ENCODE data around the gene DNM1L. TPM values are rescaled to one million over a fixed set of nuclear protein-coding genes. Genes with fewer than 3 reads are reported as not detected.

Gene DNM1L
- total and polyA plus RNA-seq, 8 donors, result 17.7 to 157 (median 36.7) TPM

DNA sequence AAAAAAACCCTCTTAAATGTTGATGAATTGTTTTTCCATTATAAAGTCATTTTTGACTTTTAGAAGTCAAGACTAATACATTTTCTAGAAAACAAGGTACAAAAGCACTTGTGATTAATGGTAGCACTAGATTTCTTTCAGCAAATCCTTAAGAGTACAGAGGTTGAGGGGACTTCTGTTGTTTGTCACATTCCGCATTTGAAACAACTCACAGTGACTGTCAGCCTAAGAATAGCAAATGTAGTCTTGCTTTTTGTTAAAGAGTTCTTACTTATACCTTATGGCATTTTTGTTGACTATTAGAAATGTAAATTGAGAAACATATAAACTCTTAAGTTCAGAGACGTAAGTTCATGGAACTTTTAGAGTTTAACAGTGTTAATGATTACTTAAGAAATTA is 60.2 kb downstream of the DNM1L start:
- DNase-seq, result no peak
- TF ChIP-seq POLR2A (IDR thresholded peaks at IDR 0.05) (no peak), POLR2AphosphoS5 (IDR thresholded peaks at IDR 0.05) (no peak), EP300 (IDR thresholded peaks at IDR 0.05) (no peak)
- TF ChIP-seq, protein P1, sequence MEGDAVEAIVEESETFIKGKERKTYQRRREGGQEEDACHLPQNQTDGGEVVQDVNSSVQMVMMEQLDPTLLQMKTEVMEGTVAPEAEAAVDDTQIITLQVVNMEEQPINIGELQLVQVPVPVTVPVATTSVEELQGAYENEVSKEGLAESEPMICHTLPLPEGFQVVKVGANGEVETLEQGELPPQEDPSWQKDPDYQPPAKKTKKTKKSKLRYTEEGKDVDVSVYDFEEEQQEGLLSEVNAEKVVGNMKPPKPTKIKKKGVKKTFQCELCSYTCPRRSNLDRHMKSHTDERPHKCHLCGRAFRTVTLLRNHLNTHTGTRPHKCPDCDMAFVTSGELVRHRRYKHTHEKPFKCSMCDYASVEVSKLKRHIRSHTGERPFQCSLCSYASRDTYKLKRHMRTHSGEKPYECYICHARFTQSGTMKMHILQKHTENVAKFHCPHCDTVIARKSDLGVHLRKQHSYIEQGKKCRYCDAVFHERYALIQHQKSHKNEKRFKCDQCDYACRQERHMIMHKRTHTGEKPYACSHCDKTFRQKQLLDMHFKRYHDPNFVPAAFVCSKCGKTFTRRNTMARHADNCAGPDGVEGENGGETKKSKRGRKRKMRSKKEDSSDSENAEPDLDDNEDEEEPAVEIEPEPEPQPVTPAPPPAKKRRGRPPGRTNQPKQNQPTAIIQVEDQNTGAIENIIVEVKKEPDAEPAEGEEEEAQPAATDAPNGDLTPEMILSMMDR (IDR thresholded peaks at IDR 0.05), result no peak
- Histone ChIP-seq H3K36me3 (peaks cover 27 to 100% (median 96%) of the 10 kb centered on the region in 4 donors), H3K27me3 (no peaks in the 10 kb centered on the region), H3K4me1 (peaks cover 0 to 3% (median 0%) of the 10 kb centered on the region in 4 donors), H3K9me3 (no peaks in the 10 kb centered on the region), H3K27ac (no peak overlapping the region), H3K4me3 (no peak overlapping the region)
- intact Hi-C loops (cut with DNase I; ENCODE audit: low total_unique reads), result no loop called here
- WGBS, 5 donors, result 83 to 97% (median 93%) methylated on average over 2 of the region's 2 CpGs

DNA sequence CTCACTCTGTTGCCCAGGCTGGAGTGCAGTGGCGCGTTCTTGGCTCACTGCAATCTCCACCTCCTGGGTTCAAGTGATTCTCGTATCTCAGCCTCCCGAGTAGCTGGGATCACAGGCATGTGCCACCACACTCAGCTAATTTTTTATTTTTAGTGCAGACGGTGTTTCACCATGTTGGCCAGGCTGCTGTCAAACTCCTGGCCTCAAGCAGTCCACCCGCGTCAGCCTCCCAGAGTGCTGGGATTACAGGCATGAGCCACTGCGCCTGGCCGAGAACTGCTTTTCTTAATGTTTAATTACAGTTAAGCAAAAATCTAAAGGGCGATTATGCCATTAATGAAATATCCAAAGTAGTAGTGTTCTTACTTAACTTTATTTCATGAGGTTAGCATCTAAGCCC is 63.0 kb downstream of the DNM1L start:
- peaks cover 32 to 100% (median 98%) of the 10 kb centered on the region in 4 donors for H3K36me3 ChIP-seq

DNA sequence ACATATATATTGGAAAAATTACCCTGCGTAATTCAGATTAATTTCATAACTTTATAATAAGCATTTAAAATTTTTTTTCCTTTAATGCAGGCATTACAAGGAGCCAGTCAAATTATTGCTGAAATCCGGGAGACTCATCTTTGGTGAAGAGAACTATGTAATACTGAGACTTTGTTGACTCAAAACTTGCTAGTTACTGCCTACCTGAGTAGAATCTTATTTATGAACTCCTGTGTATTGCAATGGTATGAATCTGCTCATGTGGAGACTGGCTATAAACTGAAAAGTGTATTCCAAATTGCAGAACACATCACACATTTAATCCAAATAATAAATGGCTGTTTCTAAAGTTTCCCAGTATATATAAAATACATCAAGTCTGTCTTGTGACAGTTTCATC is 64.2 kb downstream of the DNM1L start:
- intact Hi-C loops (cut with DNase I; ENCODE audit: low total_unique reads), result no loop called here
- no peaks in the 10 kb centered on the region for H3K27me3 ChIP-seq
- H3K9me3 ChIP-seq, result no peaks in the 10 kb centered on the region
- no peak for DNase-seq
- no peaks in the 10 kb centered on the region for H3K4me1 ChIP-seq
- no peak overlapping the region for H3K27ac ChIP-seq
- H3K4me3 ChIP-seq, result no peak overlapping the region
- TF ChIP-seq POLR2A (IDR thresholded peaks at IDR 0.05) (no peak), EP300 (IDR thresholded peaks at IDR 0.05) (no peak), POLR2AphosphoS5 (IDR thresholded peaks at IDR 0.05) (no peak)
- TF ChIP-seq, protein P1 (IDR thresholded peaks at IDR 0.05), result no peak
- 86 to 97% (median 92%) methylated on average over 2 of the region's 2 CpGs for WGBS, 5 donors
- H3K36me3 ChIP-seq, result peaks cover 41 to 100% (median 99%) of the 10 kb centered on the region in 4 donors

More for the DNA sequence above, 63.0 kb downstream of the DNM1L start:
- intact Hi-C loops (cut with DNase I; ENCODE audit: low total_unique reads), result no loop called here
- H3K9me3 ChIP-seq, result no peaks in the 10 kb centered on the region
- DNase-seq, result no peak
- WGBS, 5 donors, result 90 to 97% (median 95%) methylated on average over 10 of the region's 10 CpGs
- H3K4me1 ChIP-seq, result peaks cover 0 to 3% (median 0%) of the 10 kb centered on the region in 4 donors
- no peak overlapping the region for H3K4me3 ChIP-seq
- TF ChIP-seq POLR2AphosphoS5 (IDR thresholded peaks at IDR 0.05) (no peak), POLR2A (IDR thresholded peaks at IDR 0.05) (no peak), EP300 (IDR thresholded peaks at IDR 0.05) (no peak)
- TF ChIP-seq, protein P1 (IDR thresholded peaks at IDR 0.05), result no peak
- no peaks in the 10 kb centered on the region for H3K27me3 ChIP-seq
- H3K27ac ChIP-seq, result no peak overlapping the region

DNA sequence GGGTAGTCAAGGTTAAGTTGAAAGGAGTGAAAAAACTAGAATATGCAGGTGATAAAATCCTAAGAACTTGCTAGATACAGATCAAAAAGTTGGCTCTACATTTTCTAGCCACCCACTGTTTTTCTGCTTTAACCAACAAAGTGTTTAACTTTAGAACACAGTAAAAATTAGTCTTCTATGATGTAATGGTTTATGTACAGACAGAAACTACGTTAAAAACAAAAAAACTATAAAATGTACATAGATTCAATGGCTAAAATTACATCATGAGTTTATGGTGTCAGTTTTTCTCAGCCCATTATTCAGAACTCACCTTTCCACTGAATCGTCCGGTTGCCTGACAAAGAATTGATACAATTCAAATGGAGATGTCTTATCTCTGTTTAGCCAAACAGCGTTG is 74.5 kb downstream of the DNM1L start:
- Histone ChIP-seq H3K36me3 (peaks cover 32 to 54% (median 49%) of the 10 kb centered on the region in 4 donors), H3K4me3 (peak overlapping the region in 2 of 4 donors; percentile 79 to 98)
- WGBS, 5 donors, result 26 to 47% (median 36%) methylated on average over 4 of the region's 4 CpGs

More for the DNA sequence above, 74.5 kb downstream of the DNM1L start:
- Histone ChIP-seq H3K4me1 (peaks cover 11 to 28% (median 20%) of the 10 kb centered on the region in 4 donors), H3K27ac (peak overlapping the region in 1 of 5 donors; percentile 87), H3K9me3 (no peaks in the 10 kb centered on the region), H3K27me3 (no peaks in the 10 kb centered on the region)
- intact Hi-C loops (cut with DNase I; ENCODE audit: low total_unique reads), result loop anchor here (10.0 kb wide), 1 partner anchor 171 kb away; no protein-coding TSS in a partner anchor
- no peak for DNase-seq
- TF ChIP-seq, protein P1 (IDR thresholded peaks at IDR 0.05), result no peak
- TF ChIP-seq POLR2A (IDR thresholded peaks at IDR 0.05), result no peak
- TF ChIP-seq EP300 (IDR thresholded peaks at IDR 0.05), result no peak
- TF ChIP-seq POLR2AphosphoS5 (IDR thresholded peaks at IDR 0.05), result no peak
